ENCODE data around the gene OR51E1. TPM values are rescaled to one million over a fixed set of nuclear protein-coding genes. Genes with fewer than 3 reads are reported as not detected.

OR51E1 gene
- polyA plus RNA-seq, 1 donor (not counting 4 experiments of a cell fraction or from before 2014, with no cell fraction given): not detected

GRCh38 chr11:4662876-4663275, 19.1 kb downstream of the OR51E1 start:
- Histone ChIP-seq H4K20me1 (ENCODE audit: control insufficient read depth, extremely low read depth, insufficient read depth, low read length) (no peaks in the 10 kb centered on the region), H3K4me2 (ENCODE audit: control insufficient read depth, extremely low read depth, insufficient read depth, low read depth, low read length) (no peak overlapping the region), H2AFZ (ENCODE audit: control insufficient read depth, low read length) (no peak overlapping the region), H3K36me3 (ENCODE audit: control insufficient read depth in 2 of 2, extremely low read depth in 1 of 2, insufficient read depth in 2 of 2, low read length in 2 of 2) (no peaks in the 10 kb centered on the region), H3K9me1 (ENCODE audit: control insufficient read depth, extremely low read depth, insufficient read depth, low read length) (no peaks in the 10 kb centered on the region), H3K4me3 (ENCODE audit: control insufficient read depth in 2 of 3, extremely low read depth in 1 of 3, insufficient read depth in 2 of 3, low read depth in 1 of 3, low read length in 3 of 3) (no peak overlapping the region), H3K9me3 (ENCODE audit: control insufficient read depth, low read depth, low read length) (no peaks in the 10 kb centered on the region), H3K9ac (ENCODE audit: control insufficient read depth, extremely low read depth, insufficient read depth, low read length) (no peak overlapping the region), H3K79me2 (ENCODE audit: control insufficient read depth, insufficient read depth, low read length) (no peaks in the 10 kb centered on the region), H3K27me3 (ENCODE audit: control insufficient read depth, extremely low read depth, insufficient read depth, low read length) (no peaks in the 10 kb centered on the region), H3K4me1 (ENCODE audit: control insufficient read depth, extremely low read depth, insufficient read depth, low read length) (no peaks in the 10 kb centered on the region), H3K27ac (ENCODE audit: control insufficient read depth, insufficient read depth, low read length) (no peak overlapping the region)
- DNase-seq (ENCODE audit: low read depth, low spot score) (no peak), FAIRE-seq (no peak)
- TF ChIP-seq EZH2 (IDR thresholded peaks at IDR 0.05; ENCODE audit: low read length) (no peak), CTCF (optimal IDR thresholded peaks at IDR 0.05 in 1 of 3, IDR thresholded peaks at IDR 0.05 in 1 of 3, conservative IDR thresholded peaks at IDR 0.05 in 1 of 3; ENCODE audit: extremely low read depth in 1 of 3, insufficient read depth in 2 of 3, low read length in 3 of 3) (no peak)
- dilution Hi-C loops (cut with MboI; ENCODE audit: extremely low pct_ligation_motif_present, low sequenced_read_pairs): no loop called here

GRCh38 chr11:4664183-4664582, 20.4 kb downstream of the OR51E1 start:
- no peaks in the 10 kb centered on the region for H3K9me3 ChIP-seq (ENCODE audit: control insufficient read depth, low read depth, low read length)
- H3K4me3 ChIP-seq (ENCODE audit: control insufficient read depth in 2 of 3, extremely low read depth in 1 of 3, insufficient read depth in 2 of 3, low read depth in 1 of 3, low read length in 3 of 3): no peak overlapping the region
- H3K79me2 ChIP-seq (ENCODE audit: control insufficient read depth, insufficient read depth, low read length): no peaks in the 10 kb centered on the region
- no peak overlapping the region for H3K27ac ChIP-seq (ENCODE audit: control insufficient read depth, insufficient read depth, low read length)
- no peak for TF ChIP-seq CTCF (optimal IDR thresholded peaks at IDR 0.05 in 1 of 3, IDR thresholded peaks at IDR 0.05 in 1 of 3, conservative IDR thresholded peaks at IDR 0.05 in 1 of 3; ENCODE audit: extremely low read depth in 1 of 3, insufficient read depth in 2 of 3, low read length in 3 of 3)
- TF ChIP-seq EZH2 (IDR thresholded peaks at IDR 0.05; ENCODE audit: low read length): no peak
- no peaks in the 10 kb centered on the region for H3K4me1 ChIP-seq (ENCODE audit: control insufficient read depth, extremely low read depth, insufficient read depth, low read length)
- no peak overlapping the region for H3K9ac ChIP-seq (ENCODE audit: control insufficient read depth, extremely low read depth, insufficient read depth, low read length)
- no peaks in the 10 kb centered on the region for H3K27me3 ChIP-seq (ENCODE audit: control insufficient read depth, extremely low read depth, insufficient read depth, low read length)
- DNase-seq (ENCODE audit: low read depth, low spot score) (no peak), FAIRE-seq (no peak)
- no peaks in the 10 kb centered on the region for H4K20me1 ChIP-seq (ENCODE audit: control insufficient read depth, extremely low read depth, insufficient read depth, low read length)
- no peaks in the 10 kb centered on the region for H3K36me3 ChIP-seq (ENCODE audit: control insufficient read depth in 2 of 2, extremely low read depth in 1 of 2, insufficient read depth in 2 of 2, low read length in 2 of 2)
- dilution Hi-C loops (cut with MboI; ENCODE audit: extremely low pct_ligation_motif_present, low sequenced_read_pairs): no loop called here
- no peaks in the 10 kb centered on the region for H3K9me1 ChIP-seq (ENCODE audit: control insufficient read depth, extremely low read depth, insufficient read depth, low read length)
- no peak overlapping the region for H2AFZ ChIP-seq (ENCODE audit: control insufficient read depth, low read length)
- no peak overlapping the region for H3K4me2 ChIP-seq (ENCODE audit: control insufficient read depth, extremely low read depth, insufficient read depth, low read depth, low read length)
